HEK293 (cell line): Measurements from ENCODE around the gene ICOS.

Experiments
- GLI2 ChIP-seq: fragments of 450-650 bp; formaldehyde crosslinking; IDR thresholded peaks from 2 replicates; pipeline ENCODE4; 2017; ENCODE audit warnings: missing biosample characterization, missing genetic modification characterization, low read depth, borderline replicate concordance
- ZFP41 ChIP-seq: fragments of 450-650 bp; formaldehyde crosslinking; IDR thresholded peaks from 2 replicates; pipeline ENCODE4 v1.5.1; 2016; ENCODE audit warnings: missing biosample characterization, missing genetic modification characterization, borderline replicate concordance
- ZNF10 ChIP-seq: fragments of 450-650 bp; formaldehyde crosslinking; IDR thresholded peaks from 2 replicates; pipeline ENCODE4 v1.5.1; 2017; ENCODE audit warnings: missing biosample characterization, missing genetic modification characterization
- ZNF24 ChIP-seq: fragments of 450-650 bp; formaldehyde crosslinking; IDR thresholded peaks from 2 replicates; pipeline ENCODE4 v1.5.1; 2016; ENCODE audit warnings: missing biosample characterization, missing genetic modification characterization
- ZNF311 ChIP-seq: fragments of 450-650 bp; formaldehyde crosslinking; IDR thresholded peaks from 2 replicates; pipeline ENCODE4 v1.5.1; 2017; ENCODE audit warnings: missing biosample characterization, missing genetic modification characterization, borderline replicate concordance
- ZNF558 ChIP-seq: fragments of 450-650 bp; formaldehyde crosslinking; IDR thresholded peaks from 2 replicates; pipeline ENCODE4 v1.5.1; 2016; ENCODE audit warnings: missing biosample characterization, missing genetic modification characterization
- ZNF76 ChIP-seq: fragments of 450-650 bp; formaldehyde crosslinking; IDR thresholded peaks from 2 replicates; pipeline ENCODE4; 2016; ENCODE audit warnings: low read depth, missing biosample characterization, missing genetic modification characterization, borderline replicate concordance
- ZNF777 ChIP-seq: fragments of 450-650 bp; formaldehyde crosslinking; IDR thresholded peaks from 2 replicates; pipeline ENCODE4 v1.5.1; 2017; ENCODE audit warnings: missing biosample characterization, missing genetic modification characterization, borderline replicate concordance
- TF ChIP-seq, protein P1 (sequence below): IDR thresholded peaks from 2 replicates; pipeline ENCODE4 v1.6.1; 2011; ENCODE audit warnings: mild to moderate bottlenecking, low read depth, low read length, borderline replicate concordance
- TF ChIP-seq, protein P2 (sequence below): fragments of 450-650 bp; formaldehyde crosslinking; IDR thresholded peaks from 2 replicates; pipeline ENCODE4 v1.5.1; 2016; ENCODE audit warnings: missing biosample characterization, missing genetic modification characterization

DNA sequence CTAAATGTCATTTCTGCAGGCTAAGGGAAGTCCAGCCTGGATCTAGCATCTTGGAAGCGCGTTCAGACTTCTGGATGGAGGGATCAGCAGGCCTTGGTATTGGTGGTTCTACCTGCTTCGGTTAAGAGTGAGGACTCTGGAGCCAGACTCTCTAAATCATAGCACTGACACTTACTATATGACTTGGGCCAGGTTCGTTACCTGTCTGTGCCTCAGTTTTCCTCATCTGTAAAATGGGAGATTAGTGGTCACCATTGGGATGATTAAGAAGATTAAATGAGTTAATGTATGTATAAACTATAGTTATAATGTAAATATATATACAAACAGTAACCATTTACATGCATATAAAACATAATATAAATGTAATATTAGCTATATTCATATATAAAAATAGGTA, 995 bp upstream of the ICOS start:
- TF ChIP-seq, protein P1, sequence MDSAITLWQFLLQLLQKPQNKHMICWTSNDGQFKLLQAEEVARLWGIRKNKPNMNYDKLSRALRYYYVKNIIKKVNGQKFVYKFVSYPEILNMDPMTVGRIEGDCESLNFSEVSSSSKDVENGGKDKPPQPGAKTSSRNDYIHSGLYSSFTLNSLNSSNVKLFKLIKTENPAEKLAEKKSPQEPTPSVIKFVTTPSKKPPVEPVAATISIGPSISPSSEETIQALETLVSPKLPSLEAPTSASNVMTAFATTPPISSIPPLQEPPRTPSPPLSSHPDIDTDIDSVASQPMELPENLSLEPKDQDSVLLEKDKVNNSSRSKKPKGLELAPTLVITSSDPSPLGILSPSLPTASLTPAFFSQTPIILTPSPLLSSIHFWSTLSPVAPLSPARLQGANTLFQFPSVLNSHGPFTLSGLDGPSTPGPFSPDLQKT = no peak
- TF ChIP-seq ZNF311 (tag by site-specific recombination) = no peak
- TF ChIP-seq GLI2 = no peak
- TF ChIP-seq ZNF558 (tag by site-specific recombination) = no peak
- TF ChIP-seq ZNF76 (tag by site-specific recombination) = no peak
- TF ChIP-seq, protein P2, sequence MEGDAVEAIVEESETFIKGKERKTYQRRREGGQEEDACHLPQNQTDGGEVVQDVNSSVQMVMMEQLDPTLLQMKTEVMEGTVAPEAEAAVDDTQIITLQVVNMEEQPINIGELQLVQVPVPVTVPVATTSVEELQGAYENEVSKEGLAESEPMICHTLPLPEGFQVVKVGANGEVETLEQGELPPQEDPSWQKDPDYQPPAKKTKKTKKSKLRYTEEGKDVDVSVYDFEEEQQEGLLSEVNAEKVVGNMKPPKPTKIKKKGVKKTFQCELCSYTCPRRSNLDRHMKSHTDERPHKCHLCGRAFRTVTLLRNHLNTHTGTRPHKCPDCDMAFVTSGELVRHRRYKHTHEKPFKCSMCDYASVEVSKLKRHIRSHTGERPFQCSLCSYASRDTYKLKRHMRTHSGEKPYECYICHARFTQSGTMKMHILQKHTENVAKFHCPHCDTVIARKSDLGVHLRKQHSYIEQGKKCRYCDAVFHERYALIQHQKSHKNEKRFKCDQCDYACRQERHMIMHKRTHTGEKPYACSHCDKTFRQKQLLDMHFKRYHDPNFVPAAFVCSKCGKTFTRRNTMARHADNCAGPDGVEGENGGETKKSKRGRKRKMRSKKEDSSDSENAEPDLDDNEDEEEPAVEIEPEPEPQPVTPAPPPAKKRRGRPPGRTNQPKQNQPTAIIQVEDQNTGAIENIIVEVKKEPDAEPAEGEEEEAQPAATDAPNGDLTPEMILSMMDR = no peak
- TF ChIP-seq ZFP41 (tag by site-specific recombination) = no peak
- TF ChIP-seq ZNF777 (tag by site-specific recombination) = no peak
- TF ChIP-seq ZNF24 (tag by site-specific recombination) = no peak
- TF ChIP-seq ZNF10 (tag by site-specific recombination) = no peak
